Neural progenitor cell (in vitro differentiated cells): ENCODE measurements around the gene CKMT2.

Experiments
- CTCF ChIP-seq: fragments of 200-600 bp; sonication (generic); IDR thresholded peaks from 2 replicates; pipeline ENCODE4 v1.5.1; 2017; ENCODE audit warnings: antibody characterized with exemption, mild to moderate bottlenecking
- EZH2 ChIP-seq: fragments of 200-600 bp; sonication (generic); IDR thresholded peaks from 2 replicates; pipeline ENCODE4 v1.6.1; 2017; ENCODE audit warnings: antibody characterized with exemption, mild to moderate bottlenecking, moderate library complexity
- EZH2phosphoT487 ChIP-seq: fragments of 200-600 bp; sonication (generic); IDR thresholded peaks from 2 replicates; pipeline ENCODE4 v1.6.1; 2017; ENCODE audit warnings: antibody characterized with exemption

- TF ChIP-seq CTCF: no peak
- TF ChIP-seq EZH2: no peak
- TF ChIP-seq EZH2phosphoT487: no peak
These were observed 48.4 kb upstream of the CKMT2 start for GRCh38 chr5:81184749-81185110.
